Spinal cord (tissue), 10 donors: ENCODE data around the gene SMIM24. TPM values are rescaled to one million over a fixed set of nuclear protein-coding genes. Genes with fewer than 3 reads are reported as not detected.

ENCODE experiments used
- DNase-seq, 6 donors: peaks; one replicate each; pipeline versions ENCODE4 v3.0.0 to v3.0.0-alpha.2; 2013 to 2015; ENCODE audit warnings: low spot score in 6 of 6, low read depth in 4 of 6
- H3K27ac ChIP-seq: one replicate; pipeline ENCODE4 v1.5.1; 2013; ENCODE audit warnings: low read depth, low read length, control low read depth
- H3K27me3 ChIP-seq: one replicate; pipeline ENCODE4 v1.6.1; 2013; ENCODE audit warnings: low read length; ENCODE audit not compliant: control insufficient read depth, insufficient read depth
- H3K36me3 ChIP-seq: one replicate; pipeline ENCODE4 v1.6.1; 2013; ENCODE audit warnings: low read length; ENCODE audit not compliant: control insufficient read depth, insufficient read depth
- H3K4me1 ChIP-seq: one replicate; pipeline ENCODE4 v1.6.1; 2013; ENCODE audit warnings: low read length; ENCODE audit not compliant: control insufficient read depth, insufficient read depth
- H3K4me3 ChIP-seq: one replicate; pipeline ENCODE4 v1.5.1; 2013; ENCODE audit warnings: low read depth, low read length, control low read depth
- H3K9me3 ChIP-seq: one replicate; pipeline ENCODE4 v1.6.1; 2013; ENCODE audit warnings: low read length; ENCODE audit not compliant: control insufficient read depth, insufficient read depth
- WGBS: methylation state at CpG from one replicate; pipeline ENCODE4 v1.1.5; 2013; ENCODE audit warnings: missing lambda C conversion rate; ENCODE audit not compliant: insufficient coverage; 5-methylcytosine and 5-hydroxymethylcytosine counted together
- polyA plus RNA-seq, 2 donors: library from polyadenylated mRNA; unstranded; fragments of 120-200 nt; gene quantifications; one replicate each; pipeline ENCODE4 v1.2.1, GENCODE V29; 2013; ENCODE audit not compliant: insufficient read length in 2 of 2
- total RNA-seq, 2 donors: library from RNA; depleted of rRNA in 1 of 2; stranded (reverse); fragments of 120-200 nt in 1 of 2; fragments of >200 nt in 1 of 2; gene quantifications; one replicate each; pipeline versions ENCODE4 v1.2.3 to v1.2.4, GENCODE V29; 2013 to 2014
- donor health status: healthy.

SMIM24 gene
- total and polyA plus RNA-seq, 4 donors = 0.94 to 3.6 (median 2.8) TPM; not detected in 1

DNA sequence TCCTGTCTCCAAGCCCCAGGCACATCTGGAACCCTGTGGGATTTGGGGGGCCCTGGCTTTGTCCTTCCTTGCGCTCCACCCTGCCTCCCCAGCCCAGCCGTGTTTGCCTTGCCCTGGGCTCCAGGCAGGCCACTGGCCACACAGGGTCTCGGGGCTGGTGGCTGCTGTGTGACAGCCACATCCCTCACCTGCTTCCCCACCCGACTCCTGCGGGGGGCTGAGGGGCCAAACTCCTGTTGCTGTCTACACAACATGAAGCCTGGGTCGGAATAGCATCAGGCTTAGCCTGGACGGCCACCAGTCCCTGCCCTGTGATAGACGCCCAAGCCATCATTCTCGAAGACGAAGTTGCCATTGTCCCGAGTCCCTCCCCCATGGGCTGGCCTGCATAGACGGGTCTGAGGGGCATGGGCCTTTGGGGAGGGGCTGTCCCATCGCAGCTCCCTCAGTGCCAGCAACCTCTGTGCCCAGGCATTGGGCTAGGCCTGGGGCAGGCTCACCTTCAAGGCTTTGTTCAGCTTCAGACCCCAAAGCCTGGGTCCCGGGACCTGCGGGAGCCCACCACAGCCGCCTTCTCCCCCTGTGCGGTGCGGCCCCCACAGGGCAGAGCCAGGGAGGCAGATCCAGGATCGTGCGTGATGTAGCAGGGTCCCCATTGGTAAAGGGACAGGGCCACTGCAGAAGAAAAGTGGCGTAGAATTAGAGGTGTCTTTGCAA lies 43.2 kb upstream of the SMIM24 start:
- DNase-seq = no peak
- 90% methylated on average over 18 of the region's 21 CpGs for WGBS
- Histone ChIP-seq H3K27me3 (no peaks in the 10 kb centered on the region), H3K4me3 (no peak overlapping the region), H3K4me1 (no peaks in the 10 kb centered on the region), H3K9me3 (no peaks in the 10 kb centered on the region), H3K27ac (no peak overlapping the region), H3K36me3 (peaks cover 93% of the 10 kb centered on the region)

DNA sequence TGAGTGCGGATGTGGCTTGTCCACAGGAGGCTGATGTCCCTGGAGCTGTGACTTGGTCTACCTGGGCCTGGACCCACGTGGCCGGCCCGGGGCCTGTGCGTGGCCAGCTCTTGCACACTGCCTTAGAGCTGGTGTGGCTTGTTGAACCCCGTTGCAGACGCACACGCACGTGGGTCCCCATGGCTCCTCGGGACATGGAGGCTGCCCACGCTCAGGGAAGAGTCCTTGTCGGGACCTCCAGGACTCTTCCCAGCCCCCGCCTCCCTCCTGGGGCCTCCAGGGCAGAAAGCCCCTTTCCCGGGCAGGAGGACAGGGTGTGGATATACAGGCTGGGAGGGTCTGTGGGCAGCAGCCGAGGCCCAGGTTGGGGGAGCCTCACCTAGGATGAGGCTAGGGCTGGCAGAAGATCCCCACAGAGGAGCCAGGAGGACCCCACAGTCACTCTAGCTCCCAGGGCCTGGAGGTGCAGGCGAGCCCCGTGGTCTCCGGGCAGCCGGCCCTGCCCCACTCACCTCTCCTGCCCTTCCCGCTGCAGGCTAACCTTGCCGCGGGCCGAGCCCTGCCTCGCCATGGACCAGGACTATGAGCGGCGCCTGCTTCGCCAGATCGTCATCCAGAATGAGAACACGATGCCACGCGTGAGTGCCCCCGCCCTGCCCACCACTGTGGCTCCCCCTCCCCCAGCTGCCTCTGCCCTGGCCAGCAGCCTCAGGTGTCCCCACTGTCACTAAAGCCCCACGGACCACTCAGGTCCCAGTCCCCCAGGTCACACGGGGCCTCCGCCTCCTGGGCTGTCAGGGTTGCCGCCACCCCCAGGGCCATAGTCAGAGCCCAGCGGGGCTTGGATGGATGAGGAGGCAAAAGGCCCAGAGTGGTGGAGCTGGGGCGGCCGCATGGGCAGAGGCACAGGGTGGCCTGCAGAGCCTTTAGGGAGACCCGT lies 42.4 kb upstream of the SMIM24 start:
- no peak for DNase-seq
- no peak overlapping the region for H3K4me3 ChIP-seq
- peaks cover 87% of the 10 kb centered on the region for H3K36me3 ChIP-seq
- H3K9me3 ChIP-seq = no peaks in the 10 kb centered on the region
- no peaks in the 10 kb centered on the region for H3K27me3 ChIP-seq
- H3K27ac ChIP-seq = no peak overlapping the region
- WGBS = 93% methylated on average over 39 of the region's 40 CpGs
- H3K4me1 ChIP-seq = no peaks in the 10 kb centered on the region

DNA sequence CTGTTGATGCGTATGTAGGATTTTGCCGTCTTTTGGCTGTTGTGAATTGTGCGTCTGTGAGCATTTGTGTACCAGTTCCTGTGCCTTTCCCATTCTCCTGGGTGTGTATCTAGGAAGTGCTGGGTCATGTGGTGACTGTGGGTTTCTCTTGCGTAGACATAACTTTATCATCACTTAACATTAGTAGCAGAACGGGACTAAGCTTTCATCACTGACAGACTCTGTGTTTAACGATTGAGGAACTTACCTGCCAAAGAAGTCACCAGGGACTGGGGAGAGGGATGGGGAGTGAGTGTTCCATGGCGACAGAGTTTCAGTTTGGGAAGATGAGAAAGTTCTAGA lies 40.8 kb upstream of the SMIM24 start:
- peaks cover 81% of the 10 kb centered on the region for H3K36me3 ChIP-seq
- peaks cover 11% of the 10 kb centered on the region for H3K4me1 ChIP-seq
- H3K4me3 ChIP-seq = no peak overlapping the region
- no peaks in the 10 kb centered on the region for H3K9me3 ChIP-seq
- 87% methylated on average over 5 of the region's 7 CpGs for WGBS
- DNase-seq = no peak
- no peak overlapping the region for H3K27ac ChIP-seq
- no peaks in the 10 kb centered on the region for H3K27me3 ChIP-seq

DNA sequence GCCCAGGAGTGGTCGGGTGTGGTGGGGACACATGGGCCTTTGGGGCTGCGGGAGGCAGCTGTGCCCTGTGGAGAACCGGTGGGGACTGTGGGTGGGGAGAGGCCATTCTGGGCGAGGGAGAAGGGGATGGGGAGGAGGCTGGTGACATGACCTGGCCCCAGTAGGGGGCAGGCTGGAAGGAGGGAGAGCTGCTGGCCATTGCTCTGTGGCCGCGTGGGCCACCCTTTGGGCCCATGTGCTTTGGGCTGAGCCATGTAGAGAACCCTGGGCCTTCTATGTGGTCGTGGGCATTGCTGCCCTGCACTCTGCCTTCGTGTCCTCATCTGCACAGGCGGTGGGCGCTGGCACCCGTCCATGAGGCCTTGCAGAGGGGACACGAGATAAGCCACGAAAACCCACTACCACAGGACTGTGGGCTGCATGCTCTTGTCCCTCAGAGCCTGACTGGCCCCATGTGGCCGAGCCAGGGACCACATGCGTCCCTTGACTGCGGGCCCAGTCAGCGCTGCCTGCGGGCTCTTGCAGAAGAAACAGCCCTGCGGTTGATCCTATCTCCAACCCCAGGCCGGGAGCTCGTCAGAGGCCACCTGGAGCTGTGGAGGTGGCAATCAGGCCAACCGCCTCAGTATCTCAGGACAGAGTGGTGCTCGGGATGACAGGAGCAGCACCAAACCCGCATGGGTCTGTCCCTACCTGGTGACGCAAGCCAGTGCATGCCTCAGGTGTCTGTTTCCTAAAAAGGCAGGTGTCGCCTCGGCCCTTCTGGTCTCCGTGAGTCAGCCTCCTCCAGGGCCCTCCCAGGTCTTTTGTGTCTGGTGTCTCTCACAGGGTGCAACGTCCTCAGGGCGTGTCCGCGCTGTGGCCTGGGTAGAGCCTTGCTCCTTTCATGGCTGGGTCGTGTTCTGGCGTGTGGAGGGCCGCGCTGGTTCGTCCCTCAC lies 40.1 kb upstream of the SMIM24 start:
- no peak for DNase-seq
- Histone ChIP-seq H3K9me3 (no peaks in the 10 kb centered on the region), H3K4me3 (no peak overlapping the region), H3K27me3 (no peaks in the 10 kb centered on the region), H3K36me3 (peaks cover 77% of the 10 kb centered on the region), H3K4me1 (peaks cover 18% of the 10 kb centered on the region), H3K27ac (no peak overlapping the region)
- WGBS = 91% methylated on average over 33 of the region's 37 CpGs

DNA sequence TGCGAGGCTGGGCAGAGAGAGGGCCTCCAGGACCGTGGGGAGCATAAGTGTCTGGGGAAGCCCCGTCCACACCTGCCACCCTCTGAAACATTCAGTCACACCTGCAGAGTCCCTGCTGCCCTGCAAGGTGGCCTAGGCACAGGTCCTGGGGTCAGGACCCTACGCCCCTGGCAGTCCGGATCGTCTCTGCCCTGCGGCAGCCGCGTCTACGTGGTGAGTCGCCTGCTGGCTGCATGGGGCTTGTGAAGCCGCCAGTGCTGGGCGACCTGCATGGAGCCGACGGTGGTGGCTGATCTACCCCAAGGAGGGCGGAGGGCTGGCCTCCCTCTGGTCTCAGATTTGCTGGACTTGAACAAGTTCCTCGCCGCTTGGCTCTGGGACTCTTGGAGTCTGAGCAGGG lies 38.8 kb upstream of the SMIM24 start:
- DNase-seq = no peak
- Histone ChIP-seq H3K4me3 (no peak overlapping the region), H3K9me3 (no peaks in the 10 kb centered on the region), H3K36me3 (peaks cover 77% of the 10 kb centered on the region), H3K27ac (no peak overlapping the region), H3K27me3 (no peaks in the 10 kb centered on the region), H3K4me1 (peaks cover 21% of the 10 kb centered on the region)
- WGBS = 88% methylated on average over 18 of the region's 18 CpGs

DNA sequence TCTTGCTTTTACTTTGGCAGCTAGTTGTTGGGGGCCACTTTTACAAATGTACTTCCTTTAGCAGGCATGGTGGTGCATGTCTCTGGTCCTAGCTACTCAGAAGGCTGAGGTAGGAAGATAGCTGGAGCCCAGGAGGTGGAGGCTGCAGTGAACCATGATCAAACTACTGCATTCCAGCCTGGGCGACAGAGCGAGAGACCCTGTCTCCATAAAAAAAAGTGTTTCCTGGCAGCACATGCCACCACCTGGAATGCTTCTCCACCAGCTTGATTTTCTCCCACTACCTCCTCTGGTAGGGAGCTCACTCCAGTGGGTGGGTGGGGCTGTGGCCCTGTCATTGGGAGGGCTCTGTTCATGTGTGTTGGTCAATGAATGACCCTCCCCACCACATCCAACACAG lies 38.3 kb upstream of the SMIM24 start:
- Histone ChIP-seq H3K36me3 (peaks cover 77% of the 10 kb centered on the region), H3K27me3 (no peaks in the 10 kb centered on the region), H3K4me3 (no peak overlapping the region), H3K27ac (no peak overlapping the region), H3K9me3 (no peaks in the 10 kb centered on the region), H3K4me1 (peaks cover 22% of the 10 kb centered on the region)
- no peak for DNase-seq
- 100% methylated on average over 1 of the region's 2 CpGs for WGBS

DNA sequence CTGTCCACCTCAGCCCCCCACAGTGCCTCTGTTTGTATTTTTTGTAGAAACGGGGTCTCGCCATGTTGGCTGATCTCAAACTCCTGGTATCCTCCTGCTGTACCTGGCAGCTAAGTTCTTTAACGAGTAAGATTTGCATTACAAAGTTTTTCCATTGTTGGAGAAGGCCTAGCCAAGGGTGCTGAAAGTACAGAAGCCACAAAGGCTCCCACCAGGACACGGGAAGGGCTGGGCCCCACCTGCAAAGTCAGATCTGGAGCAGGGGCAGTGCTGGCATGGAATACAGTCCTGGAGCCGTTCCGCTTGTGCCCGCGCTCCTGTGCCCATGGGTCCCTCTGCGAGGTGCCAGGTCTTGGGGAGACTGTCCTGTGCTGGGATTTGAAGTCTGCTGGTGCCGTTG lies 37.9 kb upstream of the SMIM24 start:
- Histone ChIP-seq H3K4me1 (peaks cover 26% of the 10 kb centered on the region), H3K27me3 (no peaks in the 10 kb centered on the region), H3K27ac (no peak overlapping the region), H3K36me3 (peaks cover 77% of the 10 kb centered on the region), H3K4me3 (no peak overlapping the region), H3K9me3 (no peaks in the 10 kb centered on the region)
- no peak for DNase-seq
- WGBS = 76% methylated on average over 10 of the region's 10 CpGs

DNA sequence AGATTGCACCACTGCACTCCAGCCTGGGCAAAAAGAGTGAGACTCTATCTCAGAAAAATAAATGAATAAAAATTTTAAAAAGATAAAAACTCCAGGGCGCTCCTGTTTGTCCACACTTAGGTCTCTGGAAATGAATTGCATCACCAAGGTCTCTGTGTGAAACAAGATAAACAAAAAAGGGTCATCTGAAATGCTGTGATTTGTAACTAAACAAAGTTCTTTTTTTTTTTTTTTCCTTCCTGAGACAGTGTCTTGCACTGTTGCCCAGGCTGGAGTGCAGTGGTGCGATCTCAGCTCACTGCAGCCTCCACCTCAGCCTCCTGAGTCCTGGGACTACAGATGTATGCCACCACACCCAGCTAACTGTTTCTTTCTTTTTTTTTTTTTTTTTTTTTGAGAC lies 37.3 kb upstream of the SMIM24 start:
- H3K4me1 ChIP-seq = peaks cover 32% of the 10 kb centered on the region
- DNase-seq = no peak
- peaks cover 77% of the 10 kb centered on the region for H3K36me3 ChIP-seq
- no peaks in the 10 kb centered on the region for H3K27me3 ChIP-seq
- H3K27ac ChIP-seq = no peak overlapping the region
- H3K4me3 ChIP-seq = no peak overlapping the region
- H3K9me3 ChIP-seq = no peaks in the 10 kb centered on the region
- no CpG with 5 or more reads among the region's 2 CpGs for WGBS

DNA sequence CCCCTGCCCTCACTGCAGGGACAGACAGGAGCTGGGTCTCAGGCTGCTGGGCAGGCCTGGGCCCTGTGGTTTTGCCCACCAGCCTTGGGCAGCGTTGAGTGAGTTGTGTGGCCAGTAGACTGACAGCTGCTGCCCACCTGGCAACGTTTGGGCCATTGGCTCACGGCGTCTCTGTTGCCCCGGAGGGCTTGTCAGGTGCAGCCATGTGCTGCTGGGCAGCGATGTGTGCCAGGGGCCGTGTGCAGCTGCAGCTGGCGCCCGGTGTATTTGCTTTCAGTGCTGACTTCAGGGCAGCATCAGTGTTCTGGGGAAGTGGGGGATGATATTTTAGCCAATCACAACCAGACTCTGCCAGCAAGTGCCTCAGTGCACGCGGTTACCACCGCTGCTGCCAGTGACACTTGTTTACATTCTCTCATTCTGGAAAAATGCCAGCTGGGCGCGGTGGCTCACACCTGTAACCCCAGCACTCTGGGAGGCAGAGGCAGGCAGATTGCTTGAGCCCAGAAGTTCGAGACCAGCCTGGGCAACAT lies 36.4 kb upstream of the SMIM24 start:
- no peak overlapping the region for H3K4me3 ChIP-seq
- WGBS = 41% methylated on average over 15 of the region's 15 CpGs
- H3K4me1 ChIP-seq = peaks cover 41% of the 10 kb centered on the region
- H3K27me3 ChIP-seq = no peaks in the 10 kb centered on the region
- no peak overlapping the region for H3K27ac ChIP-seq
- H3K36me3 ChIP-seq = peaks cover 77% of the 10 kb centered on the region
- DNase-seq = peak in 1 of 6 donors; percentile 71
- H3K9me3 ChIP-seq = no peaks in the 10 kb centered on the region
